ENCODE measurements around the gene PGLYRP2. TPM values are rescaled to one million over a fixed set of nuclear protein-coding genes. Genes with fewer than 3 reads are reported as not detected.

PGLYRP2 gene
- total RNA-seq, 1 experiment from 2014 or later, result not detected

- no peak within 1 kb of the TSS for H3K9ac ChIP-seq (ENCODE audit: low read length)
- ChIA-PET CTCF (no interaction called here), POLR2A (ENCODE audit: unreplicated experiment) (no interaction called here)
- no peaks in the 10 kb centered on the region for H3K9me3 ChIP-seq (ENCODE audit: low read length)
- H3K9me2 ChIP-seq (replicated peaks; ENCODE audit: low read length), result no peaks in the 10 kb centered on the region
- H3K79me2 ChIP-seq (ENCODE audit: low read length), result no peaks in the 10 kb centered on the region
- no peaks in the 10 kb centered on the region for H3K27me3 ChIP-seq (ENCODE audit: low read length)
- DNase-seq (no peak), ATAC-seq (no peak)
- H3K4me3 ChIP-seq (ENCODE audit: low read length), result no peak within 1 kb of the TSS
- TF ChIP-seq EZH2phosphoT487 (IDR thresholded peaks at IDR 0.05; ENCODE audit: borderline replicate concordance, low read length) (no peak), EZH2 (IDR thresholded peaks at IDR 0.05; ENCODE audit: low read length, unreplicated experiment) (no peak)
- TF ChIP-seq, protein P1, sequence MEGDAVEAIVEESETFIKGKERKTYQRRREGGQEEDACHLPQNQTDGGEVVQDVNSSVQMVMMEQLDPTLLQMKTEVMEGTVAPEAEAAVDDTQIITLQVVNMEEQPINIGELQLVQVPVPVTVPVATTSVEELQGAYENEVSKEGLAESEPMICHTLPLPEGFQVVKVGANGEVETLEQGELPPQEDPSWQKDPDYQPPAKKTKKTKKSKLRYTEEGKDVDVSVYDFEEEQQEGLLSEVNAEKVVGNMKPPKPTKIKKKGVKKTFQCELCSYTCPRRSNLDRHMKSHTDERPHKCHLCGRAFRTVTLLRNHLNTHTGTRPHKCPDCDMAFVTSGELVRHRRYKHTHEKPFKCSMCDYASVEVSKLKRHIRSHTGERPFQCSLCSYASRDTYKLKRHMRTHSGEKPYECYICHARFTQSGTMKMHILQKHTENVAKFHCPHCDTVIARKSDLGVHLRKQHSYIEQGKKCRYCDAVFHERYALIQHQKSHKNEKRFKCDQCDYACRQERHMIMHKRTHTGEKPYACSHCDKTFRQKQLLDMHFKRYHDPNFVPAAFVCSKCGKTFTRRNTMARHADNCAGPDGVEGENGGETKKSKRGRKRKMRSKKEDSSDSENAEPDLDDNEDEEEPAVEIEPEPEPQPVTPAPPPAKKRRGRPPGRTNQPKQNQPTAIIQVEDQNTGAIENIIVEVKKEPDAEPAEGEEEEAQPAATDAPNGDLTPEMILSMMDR (conservative IDR thresholded peaks at IDR 0.05; ENCODE audit: low read depth, low read length), result no peak
- H3K4me2 ChIP-seq (ENCODE audit: low read length), result no peak within 1 kb of the TSS
- intact Hi-C loops (cut with micrococcal nuclease), result no loop called here
- H3K4me1 ChIP-seq (ENCODE audit: insufficient read depth, low read length), result peaks cover 14% of the 10 kb centered on the region
- H3K27ac ChIP-seq (ENCODE audit: low read length), result no peak within 1 kb of the TSS
- BruUV-seq (replicated peaks), result no TSS peak
- no peaks in the 10 kb centered on the region for H3K36me3 ChIP-seq (ENCODE audit: low read depth, low read length)
- no peaks in the 10 kb centered on the region; the same call in 1 of the 2 replicates for H4K20me1 ChIP-seq (ENCODE audit: low read length)
- H3F3A ChIP-seq (ENCODE audit: low read length, unreplicated experiment), result no peaks in the 10 kb centered on the region
- no peak within 1 kb of the TSS for H2AFZ ChIP-seq (ENCODE audit: low read length)
Observed at GRCh38 chr19:15464394-15465385, 14.6 kb downstream of the PGLYRP2 start, which contains the start of gene RASAL3. Gene RASAL3, minus strand, starts transcription at chr19:15464544. Its CDS starts 186 bp downstream, at chr19:15464358.

- ATAC-seq, result no peak
- no peaks in the 10 kb centered on the region for H3K9me3 ChIP-seq (ENCODE audit: low read length)
- H3K27me3 ChIP-seq (ENCODE audit: low read length), result no peaks in the 10 kb centered on the region
- no peak for TF ChIP-seq EZH2phosphoT487 (IDR thresholded peaks at IDR 0.05; ENCODE audit: borderline replicate concordance, low read length)
- TF ChIP-seq, protein P1 (conservative IDR thresholded peaks at IDR 0.05; ENCODE audit: low read depth, low read length), result no peak
- TF ChIP-seq EZH2 (IDR thresholded peaks at IDR 0.05; ENCODE audit: low read length, unreplicated experiment), result no peak
- H3K9ac ChIP-seq (ENCODE audit: low read length), result no peak overlapping the region
- no peaks in the 10 kb centered on the region for H3K79me2 ChIP-seq (ENCODE audit: low read length)
- no peak overlapping the region for H3K4me3 ChIP-seq (ENCODE audit: low read length)
- no peak overlapping the region for H2AFZ ChIP-seq (ENCODE audit: low read length)
- H3K36me3 ChIP-seq (ENCODE audit: low read depth, low read length), result no peaks in the 10 kb centered on the region
- no peaks in the 10 kb centered on the region for H3K9me2 ChIP-seq (replicated peaks; ENCODE audit: low read length)
- intact Hi-C loops (cut with micrococcal nuclease), result no loop called here
- no peak for DNase-seq
- no peak overlapping the region for H3K4me2 ChIP-seq (ENCODE audit: low read length)
- no peaks in the 10 kb centered on the region for H3F3A ChIP-seq (ENCODE audit: low read length, unreplicated experiment)
- no TSS peak for BruUV-seq (replicated peaks)
- no peak overlapping the region for H3K27ac ChIP-seq (ENCODE audit: low read length)
- POLR2A ChIA-PET (ENCODE audit: unreplicated experiment), result no interaction called here
- H4K20me1 ChIP-seq (ENCODE audit: low read length), result no peaks in the 10 kb centered on the region; the same call in 1 of the 2 replicates
- peaks cover 14% of the 10 kb centered on the region for H3K4me1 ChIP-seq (ENCODE audit: insufficient read depth, low read length)
- CTCF ChIA-PET, result interaction anchor here (1.0 kb wide), 1 partner anchor 12 kb away, joined by 6 read pairs; no protein-coding TSS in a partner anchor
Observed at GRCh38 chr19:15463861-15464371, 15.4 kb downstream of the PGLYRP2 start.

Measured in PC-3 (cell line).